Kidney (tissue), 14 donors: Measurements from ENCODE around the gene LAMTOR4. TPM values are rescaled to one million over a fixed set of nuclear protein-coding genes. Genes with fewer than 3 reads are reported as not detected.

Source experiments
- DNase-seq, 5 donors: peaks; one replicate each; pipeline ENCODE4 v3.0.0-alpha.2; 2013 to 2020
- FAIRE-seq: peaks from 2 replicates; lab custom pipeline; 2012; peaks lifted over from hg19 to GRCh38; lab: Jason Lieb, UNC
- H3K27ac ChIP-seq, 2 donors: one replicate each; pipeline ENCODE4 v1.7.0; 2013; ENCODE audit warnings: low read depth in 2 of 2, low read length in 2 of 2, inconsistent platforms in 1 of 2
- H3K27me3 ChIP-seq: one replicate; pipeline ENCODE4 v1.7.1; 2013; ENCODE audit warnings: low read length, inconsistent platforms; ENCODE audit not compliant: control insufficient read depth, insufficient read depth
- H3K36me3 ChIP-seq, 3 donors: one replicate each; pipeline versions ENCODE4 v1.7.0 to v1.7.1; 2013; ENCODE audit warnings: low read length in 3 of 3, control low read depth in 1 of 3, inconsistent platforms in 1 of 3; ENCODE audit not compliant: insufficient read depth in 3 of 3, control insufficient read depth in 2 of 3
- H3K4me1 ChIP-seq, 3 donors: one replicate each; pipeline versions ENCODE4 v1.7.0 to v1.7.1; 2013; ENCODE audit warnings: low read length in 3 of 3, inconsistent platforms in 1 of 3, low read depth in 1 of 3; ENCODE audit not compliant: control insufficient read depth in 2 of 3, insufficient read depth in 2 of 3
- H3K4me3 ChIP-seq, 3 donors: one replicate each; pipeline versions ENCODE4 v1.7.0 to v1.8.1; 2013; ENCODE audit warnings: low read length in 3 of 3, control low read depth in 1 of 3, inconsistent platforms in 1 of 3
- H3K9ac ChIP-seq, 3 donors: one replicate each; pipeline versions ENCODE4 v1.7.0 to v1.7.1; 2013; ENCODE audit warnings: low read length in 3 of 3, control low read depth in 1 of 3, inconsistent platforms in 1 of 3
- H3K9me3 ChIP-seq, 3 donors: one replicate each; pipeline versions ENCODE4 v1.7.0 to v1.7.1; 2013; ENCODE audit warnings: low read length in 3 of 3, control low read depth in 1 of 3, inconsistent platforms in 1 of 3; ENCODE audit not compliant: control insufficient read depth in 2 of 3, insufficient read depth in 1 of 3
- intact Hi-C: fragments of 100-400 bp; cut with DNase I; formaldehyde crosslinking; loops from one replicate; pipeline ENCODE4 v1.11.1; 2022
- polyA plus RNA-seq: library from polyadenylated mRNA; stranded (reverse); fragments of 350-450 nt; fragmentation: Illumina TruSeq; extraction: RNeasy Lipid Tissue Mini Kit (QIAGEN cat#74804); gene quantifications from one replicate; pipeline ENCODE4 v1.2.3, GENCODE V29; 2014; ENCODE audit warnings: low read depth, low replicate concordance; ENCODE audit not compliant: insufficient read depth
- total RNA-seq: library from RNA; stranded (reverse); fragmentation: NEBNext Ultra II Directional; extraction: Animal tissue kit (Norgen Biotek cat#: 25700); gene quantifications from one replicate; pipeline ENCODE4 v1.2.1, GENCODE V29; 2021
- TF ChIP-seq, protein P1 (sequence below): IDR thresholded peaks from 3 replicates; pipeline ENCODE4 v1.5.1; 2012; ENCODE audit warnings: mild to moderate bottlenecking, moderate library complexity, borderline replicate concordance; ENCODE audit not compliant: insufficient read depth; ENCODE audit errors: extremely low read depth
- donor health status: control.
- donor health status: control.
- donor health status: control.
- donor health status: control.
- donor health status: control.
- donor health status: DM: yes; HTN: yes; CAD: no.
- donor health status: Normal renal cell carcinoma (clear cell type).

LAMTOR4 gene
- total and polyA plus RNA-seq, 2 donors from 2014 or later = 122 to 470 TPM

DNA sequence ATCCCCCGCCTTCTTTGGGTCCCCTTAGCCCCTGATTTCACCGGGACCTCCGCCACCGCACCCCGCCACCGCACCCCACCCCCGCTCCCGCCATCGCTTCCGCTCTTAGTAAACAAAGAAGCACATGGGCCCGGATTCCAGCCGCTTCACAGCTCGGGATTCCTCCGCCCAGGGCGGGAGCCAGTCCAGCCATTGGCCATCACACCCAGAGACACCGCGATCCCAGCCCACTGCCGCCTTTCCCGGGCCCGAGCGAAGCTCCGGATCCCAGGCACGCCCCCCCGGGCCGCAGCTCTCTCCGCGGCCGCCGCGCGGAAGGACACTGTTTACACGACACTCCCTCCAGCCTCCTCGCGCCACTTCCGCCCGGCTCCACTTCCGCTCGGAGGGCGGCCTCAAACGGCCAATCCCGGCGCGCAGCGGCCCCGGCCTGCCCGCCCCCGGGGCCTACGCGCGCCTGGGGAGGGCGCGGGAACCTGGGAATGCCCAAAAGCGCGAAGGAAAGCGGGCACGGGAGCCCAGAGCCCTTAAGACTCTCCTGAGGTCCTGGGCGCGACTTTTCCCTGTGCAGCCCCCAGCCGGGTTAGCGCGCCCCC, 48.2 kb upstream of the LAMTOR4 start:
- intact Hi-C loops = no loop called here
- peaks cover 22 to 43% (median 23%) of the 10 kb centered on the region in 3 donors for H3K36me3 ChIP-seq
- H3K9ac ChIP-seq = peak overlapping the region in 2 of 3 donors; percentile 22 to 66
- peak overlapping the region; percentile 63 to 83 for H3K27ac ChIP-seq
- H3K4me1 ChIP-seq = peaks cover 0 to 10% (median 6%) of the 10 kb centered on the region in 3 donors
- H3K9me3 ChIP-seq = no peaks in the 10 kb centered on the region
- H3K4me3 ChIP-seq = peak overlapping the region; percentile 69 to 84 (median 83)
- TF ChIP-seq, protein P1, sequence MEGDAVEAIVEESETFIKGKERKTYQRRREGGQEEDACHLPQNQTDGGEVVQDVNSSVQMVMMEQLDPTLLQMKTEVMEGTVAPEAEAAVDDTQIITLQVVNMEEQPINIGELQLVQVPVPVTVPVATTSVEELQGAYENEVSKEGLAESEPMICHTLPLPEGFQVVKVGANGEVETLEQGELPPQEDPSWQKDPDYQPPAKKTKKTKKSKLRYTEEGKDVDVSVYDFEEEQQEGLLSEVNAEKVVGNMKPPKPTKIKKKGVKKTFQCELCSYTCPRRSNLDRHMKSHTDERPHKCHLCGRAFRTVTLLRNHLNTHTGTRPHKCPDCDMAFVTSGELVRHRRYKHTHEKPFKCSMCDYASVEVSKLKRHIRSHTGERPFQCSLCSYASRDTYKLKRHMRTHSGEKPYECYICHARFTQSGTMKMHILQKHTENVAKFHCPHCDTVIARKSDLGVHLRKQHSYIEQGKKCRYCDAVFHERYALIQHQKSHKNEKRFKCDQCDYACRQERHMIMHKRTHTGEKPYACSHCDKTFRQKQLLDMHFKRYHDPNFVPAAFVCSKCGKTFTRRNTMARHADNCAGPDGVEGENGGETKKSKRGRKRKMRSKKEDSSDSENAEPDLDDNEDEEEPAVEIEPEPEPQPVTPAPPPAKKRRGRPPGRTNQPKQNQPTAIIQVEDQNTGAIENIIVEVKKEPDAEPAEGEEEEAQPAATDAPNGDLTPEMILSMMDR = no peak
- H3K27me3 ChIP-seq = no peaks in the 10 kb centered on the region
- DNase-seq (peak; percentile 98 to 99 (median 98)), FAIRE-seq (no peak)

DNA sequence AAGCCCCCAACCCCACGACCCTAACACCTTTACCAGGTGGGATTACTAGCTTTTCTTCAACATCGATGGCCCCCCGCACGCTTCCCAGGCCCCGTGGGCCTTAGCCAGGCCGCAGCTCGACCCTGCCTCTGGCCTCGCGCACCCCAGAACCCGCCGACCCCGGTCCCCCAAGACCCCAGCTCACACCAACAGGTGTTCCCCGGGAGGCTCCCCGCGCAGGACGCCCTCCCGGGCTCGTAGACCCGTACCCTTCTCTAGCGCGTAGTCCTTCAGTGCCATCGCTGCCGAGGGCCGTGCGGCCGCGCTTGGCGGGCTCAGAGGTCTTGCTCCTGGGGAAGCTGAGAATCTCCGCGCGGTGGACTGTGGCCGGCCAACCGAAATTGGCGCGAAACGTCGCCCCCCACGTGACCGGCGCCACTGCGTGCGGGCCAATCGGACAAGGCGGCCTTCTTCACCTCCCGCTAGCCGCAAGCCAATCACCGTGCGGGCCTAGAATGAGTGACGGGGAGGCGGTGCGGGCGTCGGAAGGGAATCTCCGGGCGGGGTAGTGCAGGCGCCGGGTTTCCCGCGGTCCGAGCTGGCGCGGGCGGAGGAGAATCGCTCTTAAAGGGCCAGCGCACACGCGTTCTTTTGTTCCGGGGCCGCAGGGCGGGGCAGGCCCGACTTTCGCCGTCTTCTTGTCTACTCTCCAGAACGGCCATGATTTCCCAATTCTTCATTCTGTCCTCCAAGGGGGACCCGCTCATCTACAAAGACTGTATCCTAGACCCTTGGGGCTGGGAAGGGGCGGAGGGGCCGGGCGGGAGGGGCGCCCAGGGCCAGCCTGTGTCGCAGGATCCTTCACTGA, 47.5 kb upstream of the LAMTOR4 start, which contains the start of the genes AP4M1 and MCM7:
TSS of gene AP4M1 (plus strand) at position 628 of the 847 bp plus-strand sequence. CDS start at position 700, 72 bp downstream.
TSS of gene MCM7 (minus strand) at position 382 of the 847 bp plus-strand sequence. CDS start at position 279, 103 bp downstream.
- peak within 1 kb of the TSS; percentile 22 to 66 (median 51) for H3K9ac ChIP-seq
- H3K27ac ChIP-seq = peak within 1 kb of the TSS; percentile 76 to 89
- H3K27me3 ChIP-seq = no peaks in the 10 kb centered on the region
- TF ChIP-seq, protein P1 = no peak
- H3K4me3 ChIP-seq = peak within 1 kb of the TSS; percentile 69 to 84 (median 83)
- peaks cover 0 to 10% (median 6%) of the 10 kb centered on the region in 3 donors for H3K4me1 ChIP-seq
- no peaks in the 10 kb centered on the region for H3K9me3 ChIP-seq
- intact Hi-C loops = no loop called here
- peak; percentile 25 for FAIRE-seq
- DNase-seq = peak; percentile 99 to 100 (median 99)
- H3K36me3 ChIP-seq = peaks cover 22 to 40% (median 23%) of the 10 kb centered on the region in 3 donors

DNA sequence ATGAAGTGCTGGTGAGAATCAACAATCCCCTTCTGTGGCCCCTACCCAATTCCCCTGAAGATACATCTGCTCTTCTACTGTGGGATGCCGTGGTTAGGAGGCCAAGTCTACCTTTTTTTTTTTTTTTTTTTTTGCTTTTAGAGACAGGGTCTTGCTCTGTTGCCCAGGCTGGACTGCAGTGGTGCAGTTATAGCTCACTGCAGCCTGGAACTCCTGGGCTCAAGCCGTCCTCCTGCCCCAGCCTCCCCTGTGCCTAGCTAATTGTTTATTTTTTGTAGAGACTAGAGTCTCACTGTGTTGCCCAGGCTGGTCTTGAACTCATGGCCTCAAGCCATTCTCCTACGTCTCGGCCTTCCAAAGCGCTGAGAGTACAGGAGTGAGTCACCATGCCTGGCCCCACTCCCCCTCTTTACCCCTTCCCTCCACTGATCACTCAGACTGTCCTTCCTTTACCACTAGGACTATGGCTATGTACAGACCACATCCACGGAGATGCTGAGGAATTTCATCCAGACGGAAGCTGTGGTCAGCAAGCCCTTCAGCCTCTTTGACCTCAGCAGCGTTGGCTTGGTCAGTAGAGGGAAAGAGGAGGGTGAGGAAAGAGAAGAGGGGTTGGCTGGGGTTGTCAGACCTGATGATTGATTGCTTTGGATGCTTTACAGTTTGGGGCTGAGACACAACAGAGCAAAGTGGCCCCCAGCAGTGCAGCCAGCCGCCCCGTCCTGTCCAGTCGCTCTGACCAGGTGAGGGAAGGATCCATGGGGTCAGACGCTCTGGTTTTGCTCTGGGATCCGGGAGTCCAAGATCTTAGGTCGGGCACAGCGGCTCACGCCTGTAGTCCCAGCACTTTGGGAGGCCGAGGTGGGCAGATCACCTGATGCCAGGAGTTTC, 45.5 kb upstream of the LAMTOR4 start:
- H3K4me3 ChIP-seq = no peak overlapping the region
- no peaks in the 10 kb centered on the region for H3K9me3 ChIP-seq
- H3K27ac ChIP-seq = no peak overlapping the region
- no peaks in the 10 kb centered on the region for H3K27me3 ChIP-seq
- peaks cover 0 to 10% (median 6%) of the 10 kb centered on the region in 3 donors for H3K4me1 ChIP-seq
- H3K9ac ChIP-seq = no peak overlapping the region
- FAIRE-seq (no peak), DNase-seq (no peak)
- intact Hi-C loops = no loop called here
- TF ChIP-seq, protein P1 = no peak
- peaks cover 11 to 30% (median 13%) of the 10 kb centered on the region in 3 donors for H3K36me3 ChIP-seq
